Sigmoid colon (tissue), 4 donors: ENCODE data around the gene CDH22.

Experiments
- CTCF ChIP-seq, 4 experiments: fragments of 450-650 bp in 3 of 4; fragments of 200-600 bp in 1 of 4; IDR thresholded peaks; one replicate each; pipeline ENCODE4 v1.5.1; 2016 to 2019; ENCODE audit warnings: antibody characterized with exemption in 4 of 4, mild to moderate bottlenecking in 3 of 4, moderate library complexity in 2 of 4
- EP300 ChIP-seq, 4 donors: sonication (generic); formaldehyde crosslinking; IDR thresholded peaks; one replicate each; pipeline ENCODE4 v1.6.1; 2017; ENCODE audit warnings: antibody characterized with exemption in 4 of 4
- POLR2A ChIP-seq, 2 donors: fragments of 450-650 bp; IDR thresholded peaks; one replicate each; pipeline ENCODE4 v1.6.1; 2016; ENCODE audit warnings: antibody characterized with exemption in 2 of 2, mild to moderate bottlenecking in 2 of 2, moderate library complexity in 2 of 2
- POLR2AphosphoS5 ChIP-seq, 4 donors: sonication (generic); formaldehyde crosslinking; IDR thresholded peaks; one replicate each; pipeline ENCODE4 v1.6.1; 2017; ENCODE audit warnings: antibody characterized with exemption in 4 of 4

GRCh38 chr20:46174469-46175126 lies 133.7 kb downstream of the CDH22 start:
- TF ChIP-seq CTCF (IDR thresholded peaks at IDR 0.05): peak in 2 of 4 experiments; percentile 23 to 57
- TF ChIP-seq POLR2AphosphoS5 (IDR thresholded peaks at IDR 0.05): no peak
- TF ChIP-seq EP300 (IDR thresholded peaks at IDR 0.05): no peak
- TF ChIP-seq POLR2A (IDR thresholded peaks at IDR 0.05): no peak
